Epithelial cell of esophagus (primary cell): Measurements from ENCODE around the gene DAZAP1.

Experiments
- DNase-seq: peaks from one replicate; pipeline ENCODE4 v3.0.0; 2010; ENCODE audit warnings: low read depth
- H3K4me3 ChIP-seq: 2 replicates; pipeline ENCODE4 v1.5.1; 2011; ENCODE audit warnings: mild to moderate bottlenecking, low read length, control low read depth
- CTCF ChIP-seq: IDR thresholded peaks from 2 replicates; pipeline ENCODE4 v1.5.1; 2011; ENCODE audit warnings: low read depth, mild to moderate bottlenecking, low read length, control low read depth, inconsistent platforms; ENCODE audit not compliant: insufficient read depth; ENCODE audit errors: missing control alignments

Gene DAZAP1

GRCh38 chr19:1482361-1483130 lies 75.2 kb downstream of the DAZAP1 start:
- no peak for TF ChIP-seq CTCF
- no peak overlapping the region for H3K4me3 ChIP-seq
- no peak for DNase-seq

DNA sequence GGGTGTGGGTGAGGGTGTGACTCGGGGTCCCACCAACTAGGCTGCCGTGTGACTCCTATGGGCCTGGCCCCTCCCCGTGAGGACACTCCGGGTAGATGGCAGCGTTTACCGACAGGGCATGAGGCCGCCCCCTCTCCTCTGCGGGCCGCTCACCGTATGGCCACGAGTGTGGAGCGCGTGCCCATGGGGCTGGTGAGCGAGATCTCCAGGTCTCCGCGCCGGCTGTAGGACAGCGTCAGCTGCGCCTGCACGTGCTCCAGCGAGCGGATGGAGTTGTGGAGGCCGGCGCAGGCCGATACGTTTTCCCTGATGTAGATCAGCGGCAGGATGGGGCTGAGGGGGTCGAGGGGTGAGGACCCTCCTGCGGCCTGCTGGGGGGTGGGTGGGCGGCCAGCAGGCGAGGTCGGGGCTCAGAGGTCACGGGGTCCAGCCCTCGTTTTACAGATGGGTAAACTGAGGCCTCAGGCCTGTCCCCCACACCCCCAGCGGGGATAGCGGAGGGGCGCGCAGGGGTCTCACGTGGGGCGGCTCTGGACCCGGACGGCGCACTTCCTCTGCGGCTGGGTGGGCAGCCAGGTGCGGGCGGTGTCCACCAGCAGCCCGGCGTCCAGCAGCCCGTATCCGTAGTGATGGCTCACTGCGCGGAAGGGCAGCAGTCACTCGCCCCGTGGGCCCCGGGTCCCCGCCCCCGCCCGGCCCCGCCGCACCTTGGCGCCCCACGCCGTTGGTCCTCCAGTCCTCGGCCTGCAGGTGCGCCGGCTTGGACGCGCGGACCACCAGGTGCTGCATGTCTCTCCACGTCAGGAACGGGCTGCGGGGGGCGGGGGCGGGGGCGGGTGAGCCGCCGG lies 76.0 kb downstream of the DAZAP1 start:
- H3K4me3 ChIP-seq, result no peak overlapping the region
- no peak for DNase-seq
- no peak for TF ChIP-seq CTCF

GRCh38 chr19:1483979-1484428 lies 76.6 kb downstream of the DAZAP1 start:
- TF ChIP-seq CTCF, result no peak
- no peak overlapping the region for H3K4me3 ChIP-seq
- no peak for DNase-seq
